Glutamatergic neuron (in vitro differentiated cells): ENCODE measurements around the gene DRAXIN. TPM values are rescaled to one million over a fixed set of nuclear protein-coding genes. Genes with fewer than 3 reads are reported as not detected.

ENCODE experiments used
- DNase-seq: peaks from one replicate; pipeline ENCODE4 v3.0.0; 2022
- H3K27ac Mint-ChIP-seq: one replicate; pipeline ENCODE4 v1.8.0; 2020; ENCODE audit warnings: mild to moderate bottlenecking, mixed read lengths, inconsistent platforms; ENCODE audit not compliant: unreplicated experiment
- H3K27me3 Mint-ChIP-seq: one replicate; pipeline ENCODE4 v1.8.0; 2020; ENCODE audit warnings: mild to moderate bottlenecking, moderate library complexity, mixed read lengths, inconsistent platforms; ENCODE audit not compliant: unreplicated experiment
- H3K36me3 Mint-ChIP-seq: one replicate; pipeline ENCODE4 v1.8.0; 2020; ENCODE audit warnings: mild to moderate bottlenecking, mixed read lengths, inconsistent platforms; ENCODE audit not compliant: unreplicated experiment
- H3K4me1 Mint-ChIP-seq: one replicate; pipeline ENCODE4 v1.8.0; 2020; ENCODE audit warnings: mild to moderate bottlenecking, low read depth, mixed read lengths, inconsistent platforms; ENCODE audit not compliant: unreplicated experiment
- H3K4me3 Mint-ChIP-seq: one replicate; pipeline ENCODE4 v1.8.0; 2020; ENCODE audit warnings: mild to moderate bottlenecking, mixed read lengths, inconsistent platforms; ENCODE audit not compliant: unreplicated experiment
- H3K9me3 Mint-ChIP-seq: one replicate; pipeline ENCODE4 v1.8.0; 2020; ENCODE audit warnings: mild to moderate bottlenecking, moderate library complexity, mixed read lengths, inconsistent platforms; ENCODE audit not compliant: unreplicated experiment
- CTCF ChIP-seq: fragments of 200-600 bp; sonication (generic); IDR thresholded peaks from one replicate; pipeline ENCODE4 v1.5.0; 2021; ENCODE audit not compliant: partially characterized antibody, unreplicated experiment
- total RNA-seq: library from RNA; stranded (reverse); fragmentation: NEBNext Ultra II Directional; extraction: Animal tissue kit (Norgen Biotek cat#: 25700); gene quantifications from one replicate; pipeline ENCODE4 v1.2.1, GENCODE V29; 2021; ENCODE audit not compliant: unreplicated experiment

The DRAXIN gene
- total RNA-seq, 1 donor from 2014 or later: 111 TPM

- peaks cover 2% of the 10 kb centered on the region for H3K9me3 Mint-ChIP-seq
- H3K27me3 Mint-ChIP-seq: peaks cover 14% of the 10 kb centered on the region
- H3K4me1 Mint-ChIP-seq: peaks cover 4% of the 10 kb centered on the region
- H3K27ac Mint-ChIP-seq: no peak within 1 kb of the TSS
- H3K4me3 Mint-ChIP-seq: no peak within 1 kb of the TSS
- no peak for DNase-seq
- no peak for TF ChIP-seq CTCF
- peaks cover 8% of the 10 kb centered on the region for H3K36me3 Mint-ChIP-seq
These were observed 70.5 kb downstream of the DRAXIN start, which contains the start of gene C1orf167 for GRCh38 chr1:11761988-11762406. TSS of gene C1orf167 (plus strand) at chr1:11762193. CDS start at chr1:11764401, 2,208 bp downstream.

DNA sequence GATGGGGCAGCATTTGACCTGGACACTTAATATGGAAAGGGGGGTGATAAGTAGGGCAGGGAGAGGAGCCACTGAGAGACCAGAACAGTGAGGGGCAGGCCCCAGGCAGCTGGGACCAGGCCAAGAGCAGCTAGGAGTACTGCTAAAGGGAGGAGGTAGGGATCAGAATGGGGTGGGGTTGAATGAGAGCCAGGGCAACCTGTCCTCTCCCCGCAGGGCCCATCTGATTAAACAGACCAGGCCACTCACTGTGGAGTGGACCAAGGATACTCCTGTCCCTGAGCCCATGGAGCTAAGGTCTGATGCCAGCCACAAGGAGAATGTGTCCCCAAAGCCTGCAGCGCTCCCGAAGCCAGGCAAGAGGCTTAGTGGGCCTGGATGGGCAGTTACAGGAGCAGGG, 72.6 kb downstream of the DRAXIN start:
- Mint-ChIP-seq H3K27ac (no peak overlapping the region), H3K4me3 (no peak overlapping the region), H3K9me3 (peaks cover 2% of the 10 kb centered on the region), H3K27me3 (peaks cover 16% of the 10 kb centered on the region), H3K4me1 (peaks cover 6% of the 10 kb centered on the region), H3K36me3 (peaks cover 5% of the 10 kb centered on the region)
- DNase-seq: no peak
- no peak for TF ChIP-seq CTCF

GRCh38 chr1:11764519-11764918, 73.0 kb downstream of the DRAXIN start:
- TF ChIP-seq CTCF: no peak
- peaks cover 5% of the 10 kb centered on the region for H3K36me3 Mint-ChIP-seq
- peaks cover 2% of the 10 kb centered on the region for H3K9me3 Mint-ChIP-seq
- H3K27me3 Mint-ChIP-seq: peaks cover 15% of the 10 kb centered on the region
- H3K27ac Mint-ChIP-seq: no peak overlapping the region
- peaks cover 6% of the 10 kb centered on the region for H3K4me1 Mint-ChIP-seq
- no peak overlapping the region for H3K4me3 Mint-ChIP-seq
- DNase-seq: no peak

GRCh38 chr1:11765661-11766428, 74.3 kb downstream of the DRAXIN start:
- H3K27ac Mint-ChIP-seq: no peak overlapping the region
- peaks cover 2% of the 10 kb centered on the region for H3K9me3 Mint-ChIP-seq

More at GRCh38 chr1:11765661-11766428, 74.3 kb downstream of the DRAXIN start:
- H3K4me3 Mint-ChIP-seq: no peak overlapping the region
- peaks cover 5% of the 10 kb centered on the region for H3K36me3 Mint-ChIP-seq
- H3K27me3 Mint-ChIP-seq: peaks cover 12% of the 10 kb centered on the region
- DNase-seq: no peak
- peaks cover 6% of the 10 kb centered on the region for H3K4me1 Mint-ChIP-seq
- TF ChIP-seq CTCF: no peak
